ENCODE results near the gene IRF2BP2. TPM values are rescaled to one million over a fixed set of nuclear protein-coding genes. Genes with fewer than 3 reads are reported as not detected.

Gene IRF2BP2
- total and polyA plus RNA-seq, 10 of the 15 experiments (the other 5 are each of a cell fraction or from before 2014, with no cell fraction given) = 7.5 to 114 (median 52.3) TPM

DNA sequence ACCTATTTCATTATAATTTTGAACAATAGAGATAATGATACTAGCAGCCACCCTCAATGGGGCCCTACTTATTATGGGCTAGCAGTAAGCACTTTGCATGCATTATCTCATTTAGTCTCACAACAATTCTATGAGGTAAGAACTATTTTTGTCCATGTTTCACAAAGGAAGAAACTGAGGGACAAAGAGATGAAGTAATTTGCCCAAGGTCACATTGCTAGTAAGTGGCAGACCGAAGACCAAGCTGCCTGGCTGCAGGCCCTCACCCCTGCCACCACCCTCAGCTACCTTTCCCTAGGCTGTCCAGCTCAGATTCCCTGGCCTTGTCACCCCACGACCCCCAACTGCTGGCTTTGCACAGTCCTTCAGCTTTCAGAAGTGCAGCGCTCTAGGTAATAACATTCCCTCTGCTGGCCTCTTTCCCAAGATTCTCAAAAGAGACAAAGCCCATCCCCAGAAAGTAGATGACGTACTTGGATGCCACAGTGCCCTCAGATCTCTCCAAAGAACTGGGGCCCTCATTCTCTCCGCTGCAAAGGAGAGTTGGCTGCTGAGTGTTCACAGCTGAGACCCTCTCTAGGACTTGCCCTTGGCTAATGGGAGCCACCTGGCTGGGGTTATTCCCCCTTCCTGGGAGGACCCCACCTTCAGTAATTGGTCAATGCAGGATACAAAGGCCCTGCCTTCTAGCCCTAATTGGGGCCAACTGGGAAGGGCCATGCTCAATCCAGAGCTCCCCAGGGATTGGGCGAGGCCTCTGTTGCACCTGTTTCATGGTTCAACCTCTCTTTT lies 39.5 kb downstream of the IRF2BP2 start:
- Histone ChIP-seq H3K79me2 (ENCODE audit: control insufficient read depth, insufficient read depth, low read length) (no peaks in the 10 kb centered on the region), H3K9me3 (replicated peaks; ENCODE audit: control insufficient read depth, insufficient read depth, low read length) (no peaks in the 10 kb centered on the region; the same call in 2 of the 3 replicates), H3K36me3 (ENCODE audit: control insufficient read depth in 2 of 2, insufficient read depth in 2 of 2, low read length in 1 of 2) (no peaks in the 10 kb centered on the region), H3K27me3 (replicated peaks in 1 of 2; ENCODE audit: control insufficient read depth in 2 of 2, insufficient read depth in 2 of 2, low read length in 1 of 2) (no peaks in the 10 kb centered on the region), H3K4me1 (ENCODE audit: control insufficient read depth, insufficient read depth, low read length) (no peaks in the 10 kb centered on the region; the same call in 1 of the 2 replicates), H3K9ac (ENCODE audit: control insufficient read depth, insufficient read depth, low read length) (no peak overlapping the region), H3K27ac (ENCODE audit: control insufficient read depth, insufficient read depth) (no peak overlapping the region), H2AFZ (ENCODE audit: control insufficient read depth, low read depth, low read length) (no peak overlapping the region), H4K20me1 (ENCODE audit: control insufficient read depth, insufficient read depth) (no peaks in the 10 kb centered on the region), H3K4me2 (ENCODE audit: control insufficient read depth, insufficient read depth) (no peak overlapping the region), H3K4me3 (no peak overlapping the region)
- no peak for FAIRE-seq
- ChIA-PET CTCF (no interaction called here), RAD21 (ENCODE audit: unreplicated experiment) (no interaction called here), POLR2A (no interaction called here), SMC1A (ENCODE audit: uncharacterized antibody, unreplicated experiment) (no interaction called here)
- BruUV-seq (replicated peaks) = no TSS peak
- peak; percentile 83 for TF ChIP-seq MEF2A (IDR thresholded peaks at IDR 0.05; ENCODE audit: insufficient read depth, low read depth, low read length)
- TF ChIP-seq FOXM1 (IDR thresholded peaks at IDR 0.05; ENCODE audit: low read depth, low read length) = peak; percentile 26; the same call in 1 of the 2 replicates
- TF ChIP-seq, protein P1, sequence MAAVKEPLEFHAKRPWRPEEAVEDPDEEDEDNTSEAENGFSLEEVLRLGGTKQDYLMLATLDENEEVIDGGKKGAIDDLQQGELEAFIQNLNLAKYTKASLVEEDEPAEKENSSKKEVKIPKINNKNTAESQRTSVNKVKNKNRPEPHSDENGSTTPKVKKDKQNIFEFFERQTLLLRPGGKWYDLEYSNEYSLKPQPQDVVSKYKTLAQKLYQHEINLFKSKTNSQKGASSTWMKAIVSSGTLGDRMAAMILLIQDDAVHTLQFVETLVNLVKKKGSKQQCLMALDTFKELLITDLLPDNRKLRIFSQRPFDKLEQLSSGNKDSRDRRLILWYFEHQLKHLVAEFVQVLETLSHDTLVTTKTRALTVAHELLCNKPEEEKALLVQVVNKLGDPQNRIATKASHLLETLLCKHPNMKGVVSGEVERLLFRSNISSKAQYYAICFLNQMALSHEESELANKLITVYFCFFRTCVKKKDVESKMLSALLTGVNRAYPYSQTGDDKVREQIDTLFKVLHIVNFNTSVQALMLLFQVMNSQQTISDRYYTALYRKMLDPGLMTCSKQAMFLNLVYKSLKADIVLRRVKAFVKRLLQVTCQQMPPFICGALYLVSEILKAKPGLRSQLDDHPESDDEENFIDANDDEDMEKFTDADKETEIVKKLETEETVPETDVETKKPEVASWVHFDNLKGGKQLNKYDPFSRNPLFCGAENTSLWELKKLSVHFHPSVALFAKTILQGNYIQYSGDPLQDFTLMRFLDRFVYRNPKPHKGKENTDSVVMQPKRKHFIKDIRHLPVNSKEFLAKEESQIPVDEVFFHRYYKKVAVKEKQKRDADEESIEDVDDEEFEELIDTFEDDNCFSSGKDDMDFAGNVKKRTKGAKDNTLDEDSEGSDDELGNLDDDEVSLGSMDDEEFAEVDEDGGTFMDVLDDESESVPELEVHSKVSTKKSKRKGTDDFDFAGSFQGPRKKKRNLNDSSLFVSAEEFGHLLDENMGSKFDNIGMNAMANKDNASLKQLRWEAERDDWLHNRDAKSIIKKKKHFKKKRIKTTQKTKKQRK (IDR thresholded peaks at IDR 0.05; ENCODE audit: low read depth, low read length) = no peak
- TF ChIP-seq NFIC (IDR thresholded peaks at IDR 0.05; ENCODE audit: low read depth, low read length) = peak; percentile 38; the same call in 1 of the 2 replicates
- no peak for TF ChIP-seq EGR1 (IDR thresholded peaks at IDR 0.05; ENCODE audit: borderline replicate concordance in 1 of 2, low read depth in 2 of 2, low read length in 2 of 2)
- TF ChIP-seq JUNB (IDR thresholded peaks at IDR 0.05) = peak; percentile 33; the same call in 1 of the 2 replicates
- peak; percentile 38; the same call in 1 of the 2 replicates for TF ChIP-seq CREB1 (IDR thresholded peaks at IDR 0.05; ENCODE audit: low read depth)
- TF ChIP-seq CREM (IDR thresholded peaks at IDR 0.05; ENCODE audit: low read depth) = peak; percentile 35; the same call in 1 of the 2 replicates
- no peak for DNase-seq (ENCODE audit: low read depth, low spot score)
- in situ Hi-C loops (cut with MboI) = no loop called here
- 46% methylated on average over 6 of the region's 6 CpGs for WGBS (ENCODE audit: insufficient coverage, insufficient replicate concordance, low lambda C conversion rate, missing lambda C conversion rate)
- intact Hi-C loops (cut with micrococcal nuclease; ENCODE audit: unreplicated experiment) = no loop called here
- peak; percentile 65 for ATAC-seq
